A673 (cell line): ENCODE results near the gene ZC2HC1B.

Experiments
- EZH2 ChIP-seq: fragments of 200-600 bp; sonication (generic); IDR thresholded peaks from 2 replicates; pipeline ENCODE4 v1.6.1; 2017; ENCODE audit warnings: borderline replicate concordance, low read depth, mild to moderate bottlenecking, mixed read lengths, antibody characterized with exemption, low read length; ENCODE audit not compliant: poor library complexity, severe bottlenecking
- TF ChIP-seq, protein P1 (sequence below): fragments of 300-800, 200-600 bp; sonication (generic); conservative IDR thresholded peaks from 2 replicates; pipeline ENCODE4 v1.5.1; 2017; ENCODE audit warnings: low read depth, mild to moderate bottlenecking, antibody characterized with exemption, low read length, moderate library complexity, mixed read lengths

DNA sequence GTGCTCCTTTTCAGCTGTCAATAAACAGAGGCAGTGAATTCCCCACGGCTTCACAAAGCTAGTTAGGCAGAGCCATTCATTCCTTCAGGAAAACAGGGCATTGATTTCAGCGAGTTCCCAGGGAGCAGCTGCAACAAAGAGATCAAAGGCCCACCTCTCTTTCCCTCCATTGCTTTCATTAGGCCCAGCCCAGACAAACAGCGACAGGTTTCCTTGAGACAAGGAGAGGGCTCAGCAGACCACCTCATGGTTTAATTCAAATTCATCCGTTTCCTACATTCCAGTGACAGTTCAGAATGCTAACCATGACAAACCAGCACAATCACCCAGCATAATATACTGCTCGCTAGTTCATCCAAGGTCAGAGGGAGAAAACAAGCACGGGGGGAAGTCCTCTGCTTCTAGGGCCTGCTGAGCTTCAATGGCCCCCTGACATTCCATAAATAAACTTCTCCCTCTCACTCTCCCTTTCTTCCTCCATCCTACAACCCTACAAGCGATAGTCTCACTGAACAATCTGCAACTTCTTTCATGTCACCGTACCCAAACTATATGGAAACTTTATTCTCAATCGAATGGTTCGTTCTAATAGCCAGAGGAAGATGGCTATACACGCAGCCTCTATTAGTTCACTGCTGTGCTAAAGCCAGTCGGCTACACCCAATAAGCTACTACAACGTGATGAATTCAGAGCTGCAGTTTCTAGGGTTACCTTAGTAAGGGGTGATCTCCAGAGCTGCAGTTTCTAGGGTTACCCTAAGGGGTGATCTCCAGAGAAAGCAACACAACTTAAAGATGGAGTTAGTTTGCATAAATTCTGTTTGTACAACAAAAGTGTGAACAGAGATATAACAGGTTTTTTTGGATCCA lies 109.1 kb downstream of the ZC2HC1B start:
- TF ChIP-seq, protein P1, sequence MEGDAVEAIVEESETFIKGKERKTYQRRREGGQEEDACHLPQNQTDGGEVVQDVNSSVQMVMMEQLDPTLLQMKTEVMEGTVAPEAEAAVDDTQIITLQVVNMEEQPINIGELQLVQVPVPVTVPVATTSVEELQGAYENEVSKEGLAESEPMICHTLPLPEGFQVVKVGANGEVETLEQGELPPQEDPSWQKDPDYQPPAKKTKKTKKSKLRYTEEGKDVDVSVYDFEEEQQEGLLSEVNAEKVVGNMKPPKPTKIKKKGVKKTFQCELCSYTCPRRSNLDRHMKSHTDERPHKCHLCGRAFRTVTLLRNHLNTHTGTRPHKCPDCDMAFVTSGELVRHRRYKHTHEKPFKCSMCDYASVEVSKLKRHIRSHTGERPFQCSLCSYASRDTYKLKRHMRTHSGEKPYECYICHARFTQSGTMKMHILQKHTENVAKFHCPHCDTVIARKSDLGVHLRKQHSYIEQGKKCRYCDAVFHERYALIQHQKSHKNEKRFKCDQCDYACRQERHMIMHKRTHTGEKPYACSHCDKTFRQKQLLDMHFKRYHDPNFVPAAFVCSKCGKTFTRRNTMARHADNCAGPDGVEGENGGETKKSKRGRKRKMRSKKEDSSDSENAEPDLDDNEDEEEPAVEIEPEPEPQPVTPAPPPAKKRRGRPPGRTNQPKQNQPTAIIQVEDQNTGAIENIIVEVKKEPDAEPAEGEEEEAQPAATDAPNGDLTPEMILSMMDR, result no peak
- no peak for TF ChIP-seq EZH2
